Esophagus squamous epithelium (tissue), 4 donors: Measurements from ENCODE around the gene ARHGAP45.

Experiments
- CTCF ChIP-seq, 6 experiments: fragments of 450-650 bp in 4 of 6; fragments of 200-600 bp in 2 of 6; sonication (generic) in 2 of 6; IDR thresholded peaks; one replicate each; pipeline ENCODE4 v1.5.1; 2016 to 2019; ENCODE audit warnings: antibody characterized with exemption in 6 of 6, mild to moderate bottlenecking in 4 of 6, moderate library complexity in 4 of 6
- POLR2A ChIP-seq, 4 donors: fragments of 450-650 bp; IDR thresholded peaks; one replicate each; pipeline ENCODE4 v1.6.1; 2017; ENCODE audit warnings: antibody characterized with exemption in 4 of 4, mild to moderate bottlenecking in 4 of 4, moderate library complexity in 3 of 4

- TF ChIP-seq CTCF (IDR thresholded peaks at IDR 0.05) (no peak), POLR2A (IDR thresholded peaks at IDR 0.05) (no peak)
These were observed 24.0 kb downstream of the ARHGAP45 start for GRCh38 chr19:1090731-1091543.
